HG03439 (cell line): ENCODE data around the gene TCEANC2.

Experiments
- ATAC-seq: cut with Tn5 transposase; IDR thresholded peaks from one replicate; pipeline ENCODE4 v1.9.1; 2021; ENCODE audit warnings: mild to moderate bottlenecking, moderate library complexity; ENCODE audit not compliant: unreplicated experiment

Gene TCEANC2

GRCh38 chr1:54110996-54111395 is 57.6 kb downstream of the TCEANC2 start:
- ATAC-seq: no peak

- no peak for ATAC-seq
Observed at GRCh38 chr1:54111624-54112023, 58.2 kb downstream of the TCEANC2 start.

DNA sequence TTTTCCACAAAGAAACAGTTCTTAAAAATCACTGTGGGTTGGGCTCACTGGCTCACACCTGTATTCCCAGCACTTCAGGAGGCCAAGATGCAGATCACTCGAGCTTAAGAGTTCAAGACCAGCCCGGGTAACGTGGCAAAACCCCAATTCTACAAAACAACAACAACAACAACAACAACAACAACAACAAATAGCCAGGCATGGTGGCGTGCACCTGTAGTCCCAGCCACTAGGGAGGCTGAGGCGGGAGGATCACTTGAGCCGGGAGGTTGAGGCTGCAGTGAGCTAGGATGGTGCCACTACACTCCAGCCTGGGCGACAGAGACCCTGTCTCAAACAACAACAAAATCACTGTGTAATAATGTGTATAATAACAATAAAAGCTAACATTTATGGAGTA is 58.6 kb downstream of the TCEANC2 start:
- ATAC-seq: no peak

DNA sequence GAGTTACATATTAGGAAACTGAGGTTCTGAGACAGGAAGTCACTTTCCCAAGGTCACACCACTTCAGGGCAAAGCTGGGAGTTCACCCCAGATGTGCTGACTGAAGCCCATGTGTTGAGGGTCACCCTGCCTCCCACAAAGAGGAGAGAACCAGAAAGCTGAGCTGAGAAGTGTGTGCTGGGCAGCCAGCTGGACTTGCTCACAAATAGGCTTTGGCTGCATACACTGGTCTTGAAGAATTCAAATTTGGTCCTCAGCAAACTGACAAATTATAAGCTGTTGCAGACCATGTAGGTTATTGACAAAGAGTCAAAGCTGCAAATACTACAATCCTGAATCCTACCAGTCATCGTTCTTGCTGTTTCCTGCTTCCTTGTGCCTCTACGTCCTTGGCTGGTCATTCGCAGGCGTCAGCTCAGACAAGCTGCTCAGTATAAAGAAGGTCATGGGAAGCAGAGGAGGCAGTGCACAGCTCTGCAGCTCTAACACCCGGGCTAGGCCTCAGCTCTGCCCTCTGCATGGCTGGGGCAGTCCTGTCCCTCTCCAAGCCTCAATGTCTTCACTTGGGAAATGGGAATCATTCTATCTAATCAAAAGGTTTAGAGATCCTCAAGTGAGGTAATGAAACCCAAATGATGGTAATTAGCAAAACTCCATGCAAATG is 59.4 kb downstream of the TCEANC2 start:
- ATAC-seq: no peak

- no peak for ATAC-seq
Observed at GRCh38 chr1:54114001-54114400, 60.6 kb downstream of the TCEANC2 start.

- no peak for ATAC-seq
Observed at GRCh38 chr1:54114955-54115354, 61.5 kb downstream of the TCEANC2 start.

GRCh38 chr1:54115520-54115919 is 62.1 kb downstream of the TCEANC2 start:
- no peak for ATAC-seq

DNA sequence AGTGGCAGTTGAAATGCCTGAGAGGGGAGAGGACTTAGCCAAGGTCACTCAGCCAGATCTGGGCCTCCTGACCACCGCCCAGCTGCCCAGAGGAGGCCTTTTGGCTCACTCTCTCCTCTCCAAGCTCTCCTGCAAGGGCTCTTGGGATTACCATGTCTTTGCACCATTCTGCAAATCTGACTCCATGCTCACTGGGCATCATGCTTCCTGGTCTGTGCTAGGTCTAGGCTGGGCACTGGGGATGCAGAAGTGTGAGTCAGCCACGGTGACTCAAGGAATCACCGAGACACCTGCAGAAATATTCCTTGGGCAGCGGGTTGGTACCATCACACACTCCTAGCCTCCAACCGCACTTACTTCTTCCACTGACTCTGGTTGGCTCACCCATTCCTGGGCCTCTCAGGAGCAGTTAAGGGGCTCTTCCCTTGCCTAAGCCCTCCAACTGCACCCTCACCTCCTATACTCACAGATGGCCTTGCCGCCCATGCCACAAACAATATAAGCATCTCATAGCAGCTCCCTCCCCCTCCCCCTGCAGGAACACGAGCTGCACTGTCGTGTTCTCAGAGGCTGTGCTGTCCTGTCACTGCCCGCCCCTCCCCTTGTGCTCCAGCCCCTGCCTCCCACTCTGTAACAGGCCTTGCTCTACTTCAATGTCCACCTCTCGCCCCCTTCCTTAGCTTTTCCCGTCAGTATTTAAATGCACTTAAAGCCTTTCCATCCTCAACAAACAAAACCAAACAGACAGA is 64.6 kb downstream of the TCEANC2 start:
- ATAC-seq: no peak

DNA sequence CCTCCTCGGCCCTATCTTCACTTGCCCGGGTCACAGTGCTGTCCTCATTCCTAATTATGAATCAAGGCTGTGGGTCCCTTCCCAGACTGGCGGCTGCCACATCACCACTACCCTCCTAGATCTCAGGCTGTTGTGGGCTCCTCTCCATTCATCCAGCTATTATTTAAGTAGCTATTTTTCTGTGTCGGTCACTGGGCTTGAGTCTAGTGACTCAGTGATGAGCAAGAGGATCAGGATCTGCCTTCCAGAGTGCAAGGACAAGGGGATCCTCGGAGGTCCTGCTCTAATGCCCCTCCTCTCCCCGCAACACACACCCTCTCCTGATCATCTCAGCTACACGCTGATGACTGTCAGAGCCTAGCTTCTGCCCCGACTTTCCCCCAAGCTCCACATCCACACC is 65.3 kb downstream of the TCEANC2 start:
- ATAC-seq: no peak

DNA sequence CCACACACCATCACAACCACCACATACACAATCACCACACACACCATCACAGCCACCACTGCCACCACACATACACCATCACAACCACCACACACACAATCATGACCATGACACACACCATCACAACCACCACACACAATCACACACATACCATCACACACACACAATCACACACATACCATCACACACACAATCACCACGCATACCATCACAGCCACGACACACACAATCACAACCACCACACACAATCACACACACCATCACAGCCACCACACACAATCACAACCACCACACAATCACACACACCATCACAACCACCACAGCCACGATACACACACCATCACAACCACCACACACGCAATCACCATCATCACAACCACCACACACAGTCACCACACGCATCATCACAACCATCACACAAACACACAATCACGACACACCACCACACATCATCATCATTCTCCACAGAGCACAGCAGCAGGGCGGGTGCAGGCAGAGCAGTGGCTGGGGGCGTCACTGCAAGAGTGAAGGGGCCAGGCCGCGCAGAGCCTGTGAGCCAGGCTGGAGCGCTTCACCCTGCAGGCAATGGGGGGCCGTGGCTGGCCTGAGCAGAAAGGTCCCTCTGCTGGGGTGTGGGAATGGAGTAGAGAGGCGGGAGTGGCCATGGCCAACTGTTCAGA is 66.8 kb downstream of the TCEANC2 start:
- ATAC-seq: no peak

- ATAC-seq: no peak
Observed at GRCh38 chr1:54120698-54121481, 67.5 kb downstream of the TCEANC2 start.

GRCh38 chr1:54121482-54122134 is 68.2 kb downstream of the TCEANC2 start:
- ATAC-seq: no peak

GRCh38 chr1:54122135-54122751 is 68.8 kb downstream of the TCEANC2 start:
- no peak for ATAC-seq

GRCh38 chr1:54122992-54123391 is 69.6 kb downstream of the TCEANC2 start:
- ATAC-seq: no peak

DNA sequence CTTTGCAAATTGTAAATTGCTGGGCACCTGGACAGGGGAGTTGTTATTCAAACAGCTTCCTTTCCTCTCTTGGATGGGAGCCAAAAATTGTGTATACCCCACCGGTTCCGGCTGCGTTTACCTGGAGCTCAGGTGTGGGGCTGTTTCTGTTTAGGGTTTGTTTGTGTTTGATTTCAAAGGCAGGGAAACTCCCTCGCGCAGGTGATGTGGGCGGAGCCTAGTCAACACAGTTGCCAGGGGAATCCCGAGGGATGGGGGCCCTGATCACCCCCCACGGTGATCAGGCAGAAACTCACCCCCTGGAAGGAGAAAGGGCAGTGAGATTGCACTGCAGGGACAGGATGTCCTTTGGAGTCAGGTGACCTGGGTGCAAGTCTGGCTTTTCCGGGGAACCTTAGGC is 71.1 kb downstream of the TCEANC2 start:
- no peak for ATAC-seq

DNA sequence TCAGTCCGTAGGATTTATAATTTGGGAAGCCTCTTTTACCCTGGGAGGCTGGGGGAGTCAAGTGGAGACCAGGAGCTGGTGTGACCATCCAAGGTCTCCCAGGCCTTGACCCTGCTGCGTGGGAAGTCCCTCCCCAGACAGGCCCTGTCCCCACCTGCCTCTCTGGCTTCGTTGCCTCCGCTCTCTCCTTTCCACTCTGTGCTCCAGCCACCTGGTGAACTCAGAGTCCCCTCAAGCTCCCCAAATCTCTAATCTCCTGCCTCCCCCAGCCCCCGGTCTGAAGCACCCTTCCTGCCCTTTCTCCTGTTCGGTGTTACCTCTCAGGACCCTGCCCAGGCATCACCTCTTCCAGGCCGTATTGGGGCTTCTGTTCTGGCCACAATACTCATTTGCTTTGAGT is 71.5 kb downstream of the TCEANC2 start:
- ATAC-seq: no peak

- ATAC-seq: no peak
Observed at GRCh38 chr1:54125386-54126070, 72.1 kb downstream of the TCEANC2 start.

DNA sequence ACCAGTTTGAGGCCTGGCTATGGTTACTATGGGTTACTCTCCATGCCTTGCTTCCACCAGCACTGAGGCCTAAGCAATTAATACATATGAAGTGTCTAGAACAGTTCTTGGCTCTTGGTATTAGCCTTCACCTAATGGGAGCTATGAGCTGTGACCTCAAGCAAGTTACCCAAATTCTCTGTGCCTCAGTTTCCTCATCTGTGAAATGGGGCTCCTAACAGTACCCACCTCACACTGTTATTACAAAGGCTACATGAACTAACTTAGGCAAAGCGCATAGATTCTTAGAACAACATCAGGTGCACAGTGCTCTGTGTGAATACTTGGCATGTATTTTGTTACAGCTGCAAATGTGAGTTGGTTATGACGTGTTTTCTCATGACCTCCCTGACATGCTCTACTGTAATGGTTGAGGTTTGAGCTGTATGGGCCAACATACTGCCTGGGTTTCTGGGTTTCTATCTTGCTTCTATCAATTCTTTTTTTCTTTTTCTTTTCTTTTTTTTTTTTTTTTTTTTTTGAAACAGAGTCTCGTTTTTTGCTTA is 72.9 kb downstream of the TCEANC2 start:
- ATAC-seq: no peak

GRCh38 chr1:54127594-54128300 is 74.3 kb downstream of the TCEANC2 start:
- no peak for ATAC-seq
